IMR-90 (cell line): ENCODE data around the gene DPH2. TPM values are rescaled to one million over a fixed set of nuclear protein-coding genes. Genes with fewer than 3 reads are reported as not detected.

ENCODE experiments used
- ATAC-seq: fragments of 200-7000 bp; cut with Tn5 transposase; 2 replicates; pipeline ENCODE4 v1.9.1; 2020; ENCODE audit warnings: low read depth, mild to moderate bottlenecking, moderate library complexity
- BruUV-seq: library from RNA; stranded (reverse); fragments of 400-500 nt; replicated peaks from 2 replicates; lab custom pipeline; 2021; lab: Mats Ljungman, UMichigan
- CTCF ChIA-PET: fragments of 300-600 bp; formaldehyde crosslinking; extraction: SDS; loops from one replicate; lab custom pipeline; 2021; ENCODE audit warnings: antibody characterized with exemption; lab: Yijun Ruan, JAX
- POLR2A ChIA-PET: fragments of 300-600 bp; sonication (Branson Sonifier 250); formaldehyde crosslinking; loops from one replicate; lab custom pipeline; 2022; ENCODE audit warnings: antibody characterized with exemption; ENCODE audit not compliant: unreplicated experiment; lab: Charles Lee
- DNase-seq: peaks from one replicate; pipeline ENCODE4 v3.0.0; 2013
- H2AFZ ChIP-seq: replicated peaks from 2 replicates; pipeline ENCODE3; 2013; ENCODE audit warnings: low read length, mild to moderate bottlenecking; ENCODE audit not compliant: poor library complexity
- H2AK5ac ChIP-seq: 2 replicates; pipeline ENCODE4 v1.6.1; 2013; ENCODE audit warnings: low read depth, low read length, inconsistent platforms
- H2AK9ac ChIP-seq: replicated peaks from 2 replicates; pipeline ENCODE3; 2013; ENCODE audit warnings: mild to moderate bottlenecking, low read depth, low read length, moderate library complexity; ENCODE audit not compliant: poor library complexity
- H2BK120ac ChIP-seq: 2 replicates; pipeline ENCODE4 v1.6.1; 2013; ENCODE audit warnings: low read depth, low read length, inconsistent platforms
- H2BK15ac ChIP-seq: 3 replicates; pipeline ENCODE4 v1.6.1; 2013; ENCODE audit warnings: low read depth, low read length, inconsistent platforms
- H2BK20ac ChIP-seq: 2 replicates; pipeline ENCODE4 v1.6.1; 2013; ENCODE audit warnings: low read depth, mild to moderate bottlenecking, inconsistent platforms, low read length, moderate library complexity
- H2BK5ac ChIP-seq: 2 replicates; pipeline ENCODE4 v1.6.1; 2013; ENCODE audit warnings: mild to moderate bottlenecking, low read depth, low read length, inconsistent platforms; ENCODE audit not compliant: poor library complexity, severe bottlenecking
- H3K14ac ChIP-seq: replicated peaks from 2 replicates; pipeline ENCODE4 v1.6.1; 2013; ENCODE audit warnings: low read depth, low read length, inconsistent platforms
- H3K18ac ChIP-seq: 2 replicates; pipeline ENCODE4 v1.6.1; 2013; ENCODE audit warnings: low read depth, low read length, control low read depth
- H3K23ac ChIP-seq: 2 replicates; pipeline ENCODE4 v1.6.1; 2013; ENCODE audit warnings: low read depth, low read length, inconsistent platforms
- H3K27ac ChIP-seq: 2 replicates; pipeline ENCODE4 v1.5.1; 2013; ENCODE audit warnings: mild to moderate bottlenecking, control low read depth, low read length; ENCODE audit not compliant: insufficient read depth
- H3K27me3 ChIP-seq: 2 replicates; pipeline ENCODE4 v1.6.1; 2013; ENCODE audit warnings: low read length; ENCODE audit not compliant: control insufficient read depth, insufficient read depth
- H3K36me3 ChIP-seq: 2 replicates; pipeline ENCODE4 v1.6.1; 2013; ENCODE audit warnings: low read length, mixed read lengths; ENCODE audit not compliant: control insufficient read depth, insufficient read depth
- H3K4ac ChIP-seq: 2 replicates; pipeline ENCODE4 v1.6.1; 2013; ENCODE audit warnings: low read depth, low read length, inconsistent platforms
- H3K4me1 ChIP-seq: 2 replicates; pipeline ENCODE4 v1.6.1; 2013; ENCODE audit warnings: low read length, mixed read lengths; ENCODE audit not compliant: control insufficient read depth, insufficient read depth
- H3K4me2 ChIP-seq: 2 replicates; pipeline ENCODE4 v1.6.1; 2013; ENCODE audit warnings: low read depth, mild to moderate bottlenecking, control low read depth, low read length, moderate library complexity
- H3K4me3 ChIP-seq: 2 replicates; pipeline ENCODE4 v1.5.1; 2013; ENCODE audit warnings: low read depth, mild to moderate bottlenecking, control low read depth, low read length, moderate library complexity; ENCODE audit not compliant: insufficient read depth
- H3K56ac ChIP-seq: 2 replicates; pipeline ENCODE4 v1.6.1; 2013; ENCODE audit warnings: low read length, inconsistent platforms; ENCODE audit not compliant: insufficient read depth; ENCODE audit errors: extremely low read depth
- H3K79me1 ChIP-seq, 2 experiments: 2 replicates each; pipeline ENCODE4 v1.6.1; 2013; ENCODE audit warnings: low read length in 2 of 2, inconsistent platforms in 1 of 2, low read depth in 1 of 2
- H3K9ac ChIP-seq: 2 replicates; pipeline ENCODE4 v1.6.1; 2013; ENCODE audit warnings: low read depth, low read length, control low read depth
- H3K9me1 ChIP-seq: 2 replicates; pipeline ENCODE4 v1.6.1; 2013; ENCODE audit warnings: low read length, inconsistent platforms; ENCODE audit not compliant: insufficient read depth
- H3K9me3 ChIP-seq: 2 replicates; pipeline ENCODE4 v1.6.1; 2013; ENCODE audit warnings: low read length; ENCODE audit not compliant: control insufficient read depth, insufficient read depth
- H4K20me1 ChIP-seq: 2 replicates; pipeline ENCODE4 v1.6.1; 2013; ENCODE audit warnings: low read length, inconsistent platforms; ENCODE audit not compliant: insufficient read depth
- H4K5ac ChIP-seq: 2 replicates; pipeline ENCODE4 v1.6.1; 2013; ENCODE audit warnings: mild to moderate bottlenecking, low read depth, low read length, control low read depth
- H4K8ac ChIP-seq, 2 experiments: 2 replicates each; pipeline ENCODE4 v1.6.1; 2013; ENCODE audit warnings: low read depth in 2 of 2, low read length in 2 of 2, control low read depth in 1 of 2, inconsistent platforms in 1 of 2
- H4K91ac ChIP-seq: 2 replicates; pipeline ENCODE4 v1.6.1; 2013; ENCODE audit warnings: low read depth, low read length, inconsistent platforms; ENCODE audit not compliant: insufficient read depth
- BHLHE40 ChIP-seq: fragments of 150-350 bp; IDR thresholded peaks from 2 replicates; pipeline ENCODE4 v1.6.1; 2016; ENCODE audit warnings: mild to moderate bottlenecking, low read depth, low read length
- CEBPB ChIP-seq: IDR thresholded peaks from 2 replicates; pipeline ENCODE4 v1.6.1; 2012; ENCODE audit warnings: low read depth, low read length, improper control_type of control experiment
- CHD1 ChIP-seq: IDR thresholded peaks from 2 replicates; pipeline ENCODE4 v1.6.1; 2012; ENCODE audit warnings: low read depth, low read length, improper control_type of control experiment
- CTCF ChIP-seq: conservative IDR thresholded peaks from 2 replicates; pipeline ENCODE4 v1.5.1; 2012; ENCODE audit warnings: mild to moderate bottlenecking, low read depth, low read length, improper control_type of control experiment
- FOS ChIP-seq: fragments of 150-350 bp; IDR thresholded peaks from 2 replicates; pipeline ENCODE4 v1.6.1; 2016; ENCODE audit warnings: low read depth, low read length
- MAFK ChIP-seq: IDR thresholded peaks from 2 replicates; pipeline ENCODE4 v1.6.1; 2012; ENCODE audit warnings: low read depth, low read length, improper control_type of control experiment
- MAZ ChIP-seq: IDR thresholded peaks from 2 replicates; pipeline ENCODE4 v1.6.1; 2012; ENCODE audit warnings: low read depth, mild to moderate bottlenecking, low read length, improper control_type of control experiment, moderate library complexity, borderline replicate concordance
- MXI1 ChIP-seq: IDR thresholded peaks from 2 replicates; pipeline ENCODE4 v1.6.1; 2012; ENCODE audit warnings: low read depth, mild to moderate bottlenecking, low read length, moderate library complexity, borderline replicate concordance
- NFE2L2 ChIP-seq: fragments of 150-350 bp; IDR thresholded peaks from 2 replicates; pipeline ENCODE4 v1.6.1; 2016; ENCODE audit warnings: low read depth, mild to moderate bottlenecking, low read length
- POLR2A ChIP-seq: IDR thresholded peaks from 2 replicates; pipeline ENCODE4 v1.6.1; 2012; ENCODE audit warnings: mild to moderate bottlenecking, low read depth, low read length
- RAD21 ChIP-seq: IDR thresholded peaks from 2 replicates; pipeline ENCODE4 v1.6.1; 2012; ENCODE audit warnings: low read length, improper control_type of control experiment
- RCOR1 ChIP-seq: IDR thresholded peaks from 2 replicates; pipeline ENCODE4 v1.6.1; 2012; ENCODE audit warnings: mild to moderate bottlenecking, low read length, improper control_type of control experiment; ENCODE audit not compliant: insufficient replicate concordance
- RFX5 ChIP-seq: IDR thresholded peaks from 2 replicates; pipeline ENCODE4 v1.8.0; 2012; ENCODE audit warnings: low read depth, mild to moderate bottlenecking, low read length, moderate library complexity
- SMC3 ChIP-seq: fragments of 150-350 bp; IDR thresholded peaks from 2 replicates; pipeline ENCODE4 v1.6.1; 2016; ENCODE audit warnings: low read depth, mild to moderate bottlenecking, antibody characterized with exemption, low read length, moderate library complexity
- USF2 ChIP-seq: fragments of 150-350 bp; IDR thresholded peaks from 2 replicates; pipeline ENCODE4 v1.6.1; 2017; ENCODE audit warnings: mild to moderate bottlenecking, antibody characterized with exemption, low read length, low read depth
- WGBS, 2 experiments: methylation state at CpG; one replicate each; pipeline versions ENCODE4 v1.1.5 to v1.1.7; 2013; ENCODE audit warnings: missing lambda C conversion rate in 2 of 2; ENCODE audit not compliant: insufficient read length in 1 of 2; ENCODE audit errors: extremely low coverage in 2 of 2; 5-methylcytosine and 5-hydroxymethylcytosine counted together
- dilution Hi-C: fragments of 300-500 bp; cut with HindIII; formaldehyde crosslinking; loops from one replicate; pipeline ENCODE4 v1.14.3; 2018; ENCODE audit warnings: low sequenced_read_pairs; ENCODE audit not compliant: unreplicated experiment
- in situ Hi-C: fragments of 300-500 bp; cut with MboI; formaldehyde crosslinking; loops from 3 replicates; pipeline ENCODE4 v1.14.3; 2019; ENCODE audit warnings: low sequenced_read_pairs, inconsistent platforms, mixed read lengths
- intact Hi-C: fragments of 100-400 bp; cut with micrococcal nuclease; formaldehyde crosslinking; loops from 2 replicates; pipeline ENCODE4 v1.10.0; 2022
- polyA plus RNA-seq, 3 experiments: library from polyadenylated mRNA; depleted of rRNA; stranded (reverse); fragments of >200 nt; gene quantifications; 2 replicates each; pipeline ENCODE4 v1.2.3, GENCODE V29; 2012; ENCODE audit warnings: low replicate concordance in 1 of 3
- total RNA-seq: library from RNA; depleted of rRNA; stranded (reverse); fragments of >200 nt; gene quantifications from 2 replicates; pipeline ENCODE4 v1.2.3, GENCODE V29; 2012

The DPH2 gene
- total and polyA plus RNA-seq, 2 of the 4 experiments (the other 2 are of a cell fraction): 21.0 to 32.2 TPM

DNA sequence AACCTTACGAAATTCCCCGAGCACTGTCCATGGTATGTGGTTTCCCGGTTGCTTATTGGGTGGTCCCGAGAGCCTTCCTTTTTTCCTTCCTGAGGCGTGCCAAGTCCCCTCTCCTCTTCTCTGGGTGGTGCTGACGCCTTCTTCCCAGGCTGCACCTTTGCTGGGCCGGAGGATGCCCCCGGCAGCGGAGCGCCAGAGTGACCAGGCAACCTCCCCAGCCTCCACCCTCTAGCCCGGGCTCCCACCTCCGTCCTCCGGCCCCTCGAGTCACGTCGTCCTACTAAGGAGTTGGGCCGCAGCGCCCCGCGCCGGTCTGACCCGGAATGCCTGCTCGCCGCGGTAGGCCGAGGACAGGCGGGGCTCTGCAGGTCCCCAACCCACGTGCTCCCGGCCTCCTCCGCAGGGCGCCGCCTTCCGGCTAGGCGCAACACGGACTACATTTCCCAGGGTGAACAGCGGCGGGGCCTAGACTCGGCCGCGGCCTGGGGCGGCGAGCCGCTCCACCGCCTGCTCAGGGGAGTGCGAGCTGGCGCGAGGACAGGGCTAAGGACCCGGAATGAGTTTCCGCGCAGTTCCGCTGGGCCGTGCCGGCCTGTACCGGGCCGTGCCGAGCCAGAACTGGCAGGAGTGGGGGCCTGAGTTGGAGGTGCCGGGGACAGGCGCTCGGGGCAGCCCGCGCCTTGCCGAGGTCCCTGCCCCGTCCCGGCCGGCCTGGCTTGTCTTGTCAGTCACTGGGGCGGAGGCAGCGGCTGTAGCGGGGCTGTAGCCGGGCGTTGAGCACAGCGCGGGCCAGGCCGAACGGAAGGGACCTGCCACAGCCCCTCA lies 23.4 kb upstream of the DPH2 start, which contains the start of gene IPO13:
TSS of gene IPO13 (plus strand) at position 715 of the 825 bp plus-strand sequence. CDS start 651 bp downstream, outside the sequence.
- Histone ChIP-seq H4K91ac (peak within 1 kb of the TSS; percentile 100), H3K9me1 (peaks cover 14% of the 10 kb centered on the region), H3K9me3 (no peaks in the 10 kb centered on the region), H3K36me3 (peaks cover 5% of the 10 kb centered on the region), H2BK120ac (peak within 1 kb of the TSS; percentile 100), H3K56ac (peak within 1 kb of the TSS; percentile 95), H3K27me3 (no peaks in the 10 kb centered on the region), H4K5ac (peak within 1 kb of the TSS; percentile 89), H3K27ac (peak within 1 kb of the TSS; percentile 97), H3K4me3 (peak within 1 kb of the TSS; percentile 67), H2AK5ac (peak within 1 kb of the TSS; percentile 93), H3K4me1 (peaks cover 15% of the 10 kb centered on the region), H2BK5ac (peak within 1 kb of the TSS; percentile 98), H3K79me1 (peaks cover 9 to 47% of the 10 kb centered on the region in 2 experiments; a peak in 3 of 4 replicates), H2BK15ac (peak within 1 kb of the TSS; percentile 99; the same call in 2 of the 3 replicates), H2AK9ac (peak within 1 kb of the TSS; percentile 98), H4K8ac (peak within 1 kb of the TSS; percentile 93 to 99), H2BK20ac (peak within 1 kb of the TSS; percentile 74), H3K4ac (peak within 1 kb of the TSS; percentile 99), H3K4me2 (peak within 1 kb of the TSS; percentile 81), H3K14ac (peak within 1 kb of the TSS; percentile 99), H3K18ac (peak within 1 kb of the TSS; percentile 84; the same call in 1 of the 2 replicates), H3K23ac (peak within 1 kb of the TSS; percentile 90), H4K20me1 (no peaks in the 10 kb centered on the region), H2AFZ (peak within 1 kb of the TSS; percentile 96), H3K9ac (peak within 1 kb of the TSS; percentile 96)
- in situ Hi-C loops: no loop called here
- peak; percentile 94 for DNase-seq
- dilution Hi-C loops: no loop called here
- ATAC-seq: peak; percentile 97
- 0% methylated on average over 12 of the region's 74 CpGs; no CpG with 5 or more reads in 1 of the 2 experiments for WGBS, 2 experiments
- no TSS peak for BruUV-seq
- intact Hi-C loops: loop anchor here (1.0 to 2.0 kb wide), 2 partner anchors 22 to 183 kb away; no protein-coding TSS in a partner anchor
- ChIA-PET CTCF (interaction anchor here (0.9 to 3.5 kb wide), 5 partner anchors 12 to 183 kb away, joined by 3 to 21 read pairs (median 6); partner anchors contain the start of gene DPH2), POLR2A (interaction anchor here (0.6 kb wide), 1 partner anchor 135 kb away, joined by 3 read pairs; no protein-coding TSS in a partner anchor)
- TF ChIP-seq MAZ (peak; percentile 65; the same call in 1 of the 2 replicates), SMC3 (no peak; the same call in none of the 2 replicates), POLR2A (peak; percentile 72), RAD21 (peak; percentile 59), CHD1 (no peak), CEBPB (peak; percentile 77; the same call in 1 of the 2 replicates), CTCF (peak; percentile 66), NFE2L2 (no peak), MXI1 (peak; percentile 98), USF2 (peak; percentile 88), RCOR1 (no peak), BHLHE40 (no peak), RFX5 (no peak), MAFK (no peak), FOS (no peak)
